BLaER1 treated with 17β-estradiol and CSF1 and Interleukin-3, amounts not matched to agents 10 nM and 100 nM (cell line): ENCODE measurements around the gene MCTP2.

ENCODE experiments used
- H3K27ac ChIP-seq, 11 experiments: shearing (Covaris generic); formaldehyde crosslinking; 2 replicates each; pipeline ENCODE4 v1.8.1; 2022
- H3K27me3 ChIP-seq, 11 experiments: shearing (Covaris generic); formaldehyde crosslinking; 2 replicates each; pipeline ENCODE4 v1.8.1; 2022
- H3K36me3 ChIP-seq, 11 experiments: shearing (Covaris generic); formaldehyde crosslinking; 2 replicates each; pipeline ENCODE4 v1.8.1; 2022
- H3K4me1 ChIP-seq, 10 experiments: shearing (Covaris generic); formaldehyde crosslinking; 2 replicates each; pipeline ENCODE4 v1.8.1; 2022
- H3K4me2 ChIP-seq, 11 experiments: shearing (Covaris generic); formaldehyde crosslinking; 2 replicates each; pipeline ENCODE4 v1.8.1; 2022
- H3K4me3 ChIP-seq, 10 experiments: shearing (Covaris generic); formaldehyde crosslinking; 2 replicates each; pipeline ENCODE4 v1.8.1; 2022
- H3K9ac ChIP-seq, 11 experiments: shearing (Covaris generic); formaldehyde crosslinking; 2 replicates each; pipeline ENCODE4 v1.8.1; 2022
- H3K9me3 ChIP-seq, 11 experiments: shearing (Covaris generic); formaldehyde crosslinking; replicated peaks in 1 of 11; 2 replicates each; pipeline ENCODE4 v1.8.1; 2022
- H4K20me1 ChIP-seq, 11 experiments: shearing (Covaris generic); formaldehyde crosslinking; 2 replicates each; pipeline ENCODE4 v1.8.1; 2022
- Cebpa-rat ChIP-seq, 11 experiments: shearing (Covaris generic); IDR thresholded peaks; 2 replicates each; pipeline ENCODE4 v1.8.1; 2022

Gene MCTP2, protein sequence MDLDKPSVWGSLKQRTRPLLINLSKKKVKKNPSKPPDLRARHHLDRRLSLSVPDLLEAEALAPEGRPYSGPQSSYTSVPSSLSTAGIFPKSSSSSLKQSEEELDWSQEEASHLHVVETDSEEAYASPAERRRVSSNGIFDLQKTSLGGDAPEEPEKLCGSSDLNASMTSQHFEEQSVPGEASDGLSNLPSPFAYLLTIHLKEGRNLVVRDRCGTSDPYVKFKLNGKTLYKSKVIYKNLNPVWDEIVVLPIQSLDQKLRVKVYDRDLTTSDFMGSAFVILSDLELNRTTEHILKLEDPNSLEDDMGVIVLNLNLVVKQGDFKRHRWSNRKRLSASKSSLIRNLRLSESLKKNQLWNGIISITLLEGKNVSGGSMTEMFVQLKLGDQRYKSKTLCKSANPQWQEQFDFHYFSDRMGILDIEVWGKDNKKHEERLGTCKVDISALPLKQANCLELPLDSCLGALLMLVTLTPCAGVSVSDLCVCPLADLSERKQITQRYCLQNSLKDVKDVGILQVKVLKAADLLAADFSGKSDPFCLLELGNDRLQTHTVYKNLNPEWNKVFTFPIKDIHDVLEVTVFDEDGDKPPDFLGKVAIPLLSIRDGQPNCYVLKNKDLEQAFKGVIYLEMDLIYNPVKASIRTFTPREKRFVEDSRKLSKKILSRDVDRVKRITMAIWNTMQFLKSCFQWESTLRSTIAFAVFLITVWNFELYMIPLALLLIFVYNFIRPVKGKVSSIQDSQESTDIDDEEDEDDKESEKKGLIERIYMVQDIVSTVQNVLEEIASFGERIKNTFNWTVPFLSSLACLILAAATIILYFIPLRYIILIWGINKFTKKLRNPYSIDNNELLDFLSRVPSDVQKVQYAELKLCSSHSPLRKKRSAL

DNA sequence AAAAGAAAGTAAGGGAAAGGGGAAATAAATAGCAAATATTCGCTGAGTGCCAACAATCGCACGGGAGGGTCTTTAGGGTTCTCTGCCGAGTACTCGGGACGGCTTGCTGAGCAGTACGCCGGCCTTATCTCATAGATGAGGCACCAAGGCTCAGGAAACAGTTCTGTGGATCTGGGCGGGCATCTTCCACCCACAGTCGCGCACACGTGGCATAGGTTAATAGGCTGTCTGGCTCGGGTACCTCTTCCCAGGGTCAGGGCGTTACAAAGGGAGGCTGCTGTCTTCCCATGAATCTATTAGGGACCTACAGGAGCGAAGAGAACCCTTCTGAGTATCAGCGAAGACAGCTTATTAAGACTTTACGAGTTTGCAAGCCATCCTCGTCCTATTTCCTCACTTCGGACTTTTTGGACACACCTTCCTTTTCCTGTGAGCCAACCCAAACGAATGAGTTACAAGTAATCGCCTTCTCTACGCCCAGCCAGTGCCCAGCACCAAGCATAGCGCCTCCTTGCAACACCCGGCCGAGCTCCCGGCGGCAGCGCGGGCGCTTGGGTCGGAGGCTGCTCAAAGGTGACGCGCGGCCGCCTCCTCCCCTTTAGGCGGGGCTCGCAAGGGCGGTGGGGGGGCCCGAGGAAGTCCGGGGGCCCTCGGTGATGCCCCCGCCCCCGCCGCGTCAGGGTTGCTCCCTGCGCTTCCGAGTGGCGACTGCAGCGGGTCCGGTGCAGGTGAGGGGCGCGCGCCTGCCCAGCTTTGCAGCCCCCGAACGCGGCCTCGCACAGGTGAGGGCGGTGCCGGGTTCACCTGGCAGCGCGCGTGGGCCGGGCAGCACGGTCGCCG lies at the start of gene MCTP2:
MCTP2 (plus strand) TSS at position 679 of the 840 bp plus-strand sequence. CDS start 66,705 bp downstream, outside the sequence.
- Histone ChIP-seq H3K4me3 (peak within 1 kb of the TSS; percentile 50 to 79 (median 70)), H3K4me2 (peak within 1 kb of the TSS; percentile 86 to 99 (median 96)), H4K20me1 (peaks cover 0 to 13% (median 0%) of the 10 kb centered on the region in 11 experiments; a peak in 1 of 22 replicates), H3K9me3 (no peaks in the 10 kb centered on the region), H3K9ac (peak within 1 kb of the TSS in 10 of 11 experiments; percentile 44 to 83 (median 72); a peak in 20 of 22 replicates), H3K4me1 (peaks cover 41 to 70% (median 60%) of the 10 kb centered on the region in 10 experiments), H3K36me3 (no peaks in the 10 kb centered on the region), H3K27ac (peak within 1 kb of the TSS in 9 of 11 experiments; percentile 46 to 83 (median 68); a peak in 18 of 22 replicates), H3K27me3 (peaks cover 0 to 97% (median 0%) of the 10 kb centered on the region in 11 experiments; a peak in 11 of 22 replicates)
- TF ChIP-seq Cebpa-rat (IDR thresholded peaks at IDR 0.05) = no peak; a peak in 1 of 22 replicates

DNA sequence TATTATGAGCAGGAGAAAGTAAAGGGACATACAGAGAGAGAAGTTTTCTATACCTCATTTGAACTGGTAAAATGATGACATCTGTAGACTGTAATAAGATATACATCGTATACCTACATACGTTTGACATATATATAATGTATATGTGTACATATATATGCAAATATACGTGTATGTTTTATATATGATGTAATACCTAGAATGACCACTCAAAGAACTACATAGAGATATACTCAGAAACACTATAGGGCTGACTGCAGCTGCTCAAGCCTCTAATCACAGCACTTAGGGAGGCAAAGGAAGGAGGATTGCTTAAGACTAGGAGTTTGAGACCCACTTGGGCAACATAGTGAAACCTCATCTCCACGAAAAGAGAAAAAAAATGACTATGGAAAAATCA lies 48.5 kb upstream of the MCTP2 start:
- 0 out of 22 replicates have a peak, but pooled peaks of 1 of the 11 experiments have one; percentile 12 for TF ChIP-seq Cebpa-rat (IDR thresholded peaks at IDR 0.05)
- H3K4me1 ChIP-seq = no peaks in the 10 kb centered on the region
- H3K27ac ChIP-seq = no peak overlapping the region
- no peaks in the 10 kb centered on the region for H4K20me1 ChIP-seq
- peaks cover 0 to 100% (median 0%) of the 10 kb centered on the region in 11 experiments; a peak in 7 of 22 replicates for H3K27me3 ChIP-seq
- H3K9me3 ChIP-seq = peaks cover under 1 to 28% (median 9%) of the 10 kb centered on the region in 11 experiments; a peak in 19 of 22 replicates
- H3K36me3 ChIP-seq = peaks cover 0 to under 1% (median 0%) of the 10 kb centered on the region in 11 experiments; a peak in 1 of 22 replicates
- no peak overlapping the region for H3K9ac ChIP-seq
- no peak overlapping the region for H3K4me2 ChIP-seq
- no peak overlapping the region for H3K4me3 ChIP-seq

DNA sequence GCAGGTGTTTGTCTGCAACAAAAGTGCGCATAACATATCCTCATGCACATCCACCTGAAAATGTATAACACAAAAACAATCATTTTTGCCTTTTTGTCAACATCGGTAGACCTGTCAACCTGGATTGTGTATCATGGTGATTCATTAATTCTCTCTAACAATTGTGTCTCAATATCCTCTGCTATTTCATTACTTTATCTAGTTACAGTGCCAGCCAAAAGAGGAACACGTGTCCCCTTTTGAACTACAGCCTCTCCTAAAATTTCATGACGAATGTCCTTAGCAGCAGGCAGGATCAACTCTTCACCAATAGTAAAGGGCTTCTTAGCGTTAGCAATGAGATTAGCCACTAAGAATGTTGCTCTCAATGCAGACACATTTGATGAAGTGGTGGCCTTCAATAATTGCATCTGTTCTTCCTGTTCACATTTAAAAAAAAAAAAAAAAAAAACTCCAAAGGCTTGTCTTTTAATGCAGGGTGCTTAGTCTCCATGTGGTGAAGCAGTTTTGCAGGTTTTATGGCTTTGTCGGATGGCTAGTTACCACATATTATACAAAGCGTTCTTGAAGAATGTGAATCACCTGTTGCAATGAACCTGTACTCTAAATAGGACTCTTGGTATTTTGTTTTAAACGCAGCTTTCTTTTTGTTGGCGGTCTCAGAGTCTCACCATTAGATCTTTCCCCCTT lies 45.7 kb upstream of the MCTP2 start:
- peaks cover 0 to 22% (median 0%) of the 10 kb centered on the region in 11 experiments; a peak in 3 of 22 replicates for H3K9me3 ChIP-seq
- no peak overlapping the region for H3K4me3 ChIP-seq
- H3K36me3 ChIP-seq = no peaks in the 10 kb centered on the region
- H3K4me2 ChIP-seq = no peak overlapping the region
- H3K27me3 ChIP-seq = peaks cover 0 to 100% (median 0%) of the 10 kb centered on the region in 11 experiments; a peak in 7 of 22 replicates
- no peaks in the 10 kb centered on the region for H4K20me1 ChIP-seq
- no peak overlapping the region for H3K27ac ChIP-seq
- H3K4me1 ChIP-seq = no peaks in the 10 kb centered on the region
- no peak for TF ChIP-seq Cebpa-rat (IDR thresholded peaks at IDR 0.05)
- H3K9ac ChIP-seq = no peak overlapping the region

DNA sequence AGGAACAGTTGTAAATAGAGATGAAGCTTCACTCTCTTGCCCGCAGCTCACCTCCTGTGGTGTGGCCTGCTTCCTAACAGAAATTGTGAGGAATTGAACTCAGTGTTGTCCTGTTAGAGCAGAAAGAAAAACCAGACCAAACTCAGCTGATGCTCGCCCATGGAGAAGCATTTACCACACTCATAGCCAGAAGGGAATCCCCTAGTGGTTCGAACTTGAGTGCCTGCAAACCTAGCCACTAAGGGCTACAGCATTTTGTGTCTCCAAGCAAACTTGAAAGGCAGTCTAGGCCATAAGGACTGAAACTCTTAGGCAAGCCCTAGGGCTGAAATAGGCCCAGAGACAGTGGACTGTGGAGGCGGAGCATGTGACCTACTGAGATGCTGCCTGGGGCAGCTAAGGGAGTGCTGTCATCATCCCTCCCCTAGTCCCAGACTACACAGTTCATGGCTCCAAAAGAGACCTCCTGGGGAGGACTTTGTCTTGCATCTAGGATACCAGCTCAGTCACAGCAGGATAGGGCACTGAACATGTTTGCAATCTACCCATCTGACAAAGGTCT lies 44.5 kb upstream of the MCTP2 start:
- Histone ChIP-seq H3K27ac (no peak overlapping the region), H3K9ac (no peak overlapping the region), H3K9me3 (peaks cover 0 to 13% (median 0%) of the 10 kb centered on the region in 11 experiments; a peak in 1 of 22 replicates), H3K4me2 (no peak overlapping the region), H3K27me3 (peaks cover 0 to 100% (median 0%) of the 10 kb centered on the region in 11 experiments; a peak in 7 of 22 replicates), H3K4me1 (no peaks in the 10 kb centered on the region), H4K20me1 (no peaks in the 10 kb centered on the region), H3K36me3 (no peaks in the 10 kb centered on the region), H3K4me3 (no peak overlapping the region)
- TF ChIP-seq Cebpa-rat (IDR thresholded peaks at IDR 0.05) = no peak

DNA sequence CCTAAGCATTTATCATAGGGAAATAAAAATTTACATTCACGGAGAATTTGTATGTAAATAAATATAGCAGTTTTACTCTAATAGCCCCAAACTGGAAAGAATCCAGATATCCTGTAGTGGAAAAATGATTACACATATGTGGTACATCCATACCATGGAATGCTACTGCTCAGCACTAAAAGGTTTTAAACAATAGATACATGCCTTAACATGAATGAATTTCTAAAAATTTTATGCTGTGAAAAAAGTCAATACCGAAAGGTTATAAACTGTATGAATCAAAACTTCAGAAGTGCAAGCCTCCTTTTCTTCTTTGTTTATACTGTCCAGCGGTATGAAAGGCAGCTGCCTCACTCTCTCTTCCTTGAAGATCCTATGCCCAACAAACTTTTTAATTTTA lies 37.5 kb upstream of the MCTP2 start:
- Histone ChIP-seq H4K20me1 (no peaks in the 10 kb centered on the region; a peak in 1 of 22 replicates), H3K4me2 (no peak overlapping the region), H3K9me3 (peaks cover 0 to 7% (median 0%) of the 10 kb centered on the region in 11 experiments; a peak in 1 of 22 replicates), H3K9ac (no peak overlapping the region), H3K27me3 (peaks cover 0 to 93% (median 0%) of the 10 kb centered on the region in 11 experiments; a peak in 6 of 22 replicates), H3K27ac (no peak overlapping the region), H3K4me3 (no peak overlapping the region), H3K4me1 (peaks cover 0 to 10% (median 0%) of the 10 kb centered on the region in 10 experiments; a peak in 3 of 20 replicates), H3K36me3 (no peaks in the 10 kb centered on the region)
- TF ChIP-seq Cebpa-rat (IDR thresholded peaks at IDR 0.05) = no peak

DNA sequence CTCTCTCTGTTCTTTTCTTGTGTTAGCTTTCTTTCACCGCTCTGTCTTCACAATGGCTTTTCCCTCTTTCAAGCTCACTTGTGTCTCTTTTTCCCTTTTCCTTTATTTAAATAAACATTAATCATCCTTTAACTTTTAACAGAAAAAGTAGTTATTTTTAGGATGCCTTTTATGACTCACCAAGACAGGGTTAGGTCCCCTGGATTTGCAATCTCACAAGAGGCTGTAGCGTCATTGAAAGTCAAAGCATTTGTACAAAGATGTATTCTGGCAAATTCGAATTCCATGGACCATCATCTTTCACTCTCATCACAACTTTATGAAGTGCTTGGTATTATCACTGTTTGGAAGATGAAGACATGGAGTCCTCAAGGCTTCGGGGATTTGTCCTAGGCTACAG lies 34.8 kb upstream of the MCTP2 start:
- Histone ChIP-seq H3K9ac (no peak overlapping the region), H3K27ac (no peak overlapping the region), H3K4me3 (no peak overlapping the region), H3K27me3 (peaks cover 0 to 91% (median 0%) of the 10 kb centered on the region in 11 experiments; a peak in 6 of 22 replicates), H3K4me1 (peaks cover 0 to 10% (median 0%) of the 10 kb centered on the region in 10 experiments; a peak in 3 of 20 replicates), H3K4me2 (peak overlapping the region in 1 of 11 experiments; percentile 42; a peak in 2 of 22 replicates), H3K36me3 (no peaks in the 10 kb centered on the region), H4K20me1 (no peaks in the 10 kb centered on the region; a peak in 1 of 22 replicates), H3K9me3 (no peaks in the 10 kb centered on the region)
- no peak for TF ChIP-seq Cebpa-rat (IDR thresholded peaks at IDR 0.05)

DNA sequence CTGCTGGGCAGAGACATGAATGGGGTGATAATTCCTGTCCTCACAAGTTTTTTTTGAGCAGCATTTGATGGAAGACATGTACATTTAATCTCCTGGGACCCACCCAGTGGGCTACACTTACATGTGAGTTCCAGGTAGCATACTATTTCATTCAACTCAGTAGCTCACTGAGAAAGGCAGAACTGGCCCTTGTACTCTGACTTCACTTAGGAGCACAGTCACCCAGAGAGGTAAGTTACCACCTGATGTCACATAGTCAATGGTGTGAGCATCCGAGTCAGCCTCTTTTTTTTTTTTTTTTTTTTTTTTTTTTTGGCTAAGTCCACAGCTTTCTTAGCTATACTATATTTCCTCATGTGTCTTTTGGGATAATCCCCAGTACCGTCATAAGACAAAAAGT lies 32.7 kb upstream of the MCTP2 start:
- Histone ChIP-seq H3K27me3 (peaks cover 0 to 97% (median 0%) of the 10 kb centered on the region in 11 experiments; a peak in 6 of 22 replicates), H3K9ac (no peak overlapping the region), H3K27ac (no peak overlapping the region), H3K9me3 (no peaks in the 10 kb centered on the region), H3K4me3 (no peak overlapping the region), H3K36me3 (no peaks in the 10 kb centered on the region), H3K4me2 (no peak overlapping the region), H3K4me1 (peaks cover 0 to 10% (median 0%) of the 10 kb centered on the region in 10 experiments; a peak in 3 of 20 replicates), H4K20me1 (no peaks in the 10 kb centered on the region; a peak in 1 of 22 replicates)
- TF ChIP-seq Cebpa-rat (IDR thresholded peaks at IDR 0.05) = no peak
